Left renal pelvis (tissue), 4 donors: ENCODE results near the gene C4B. TPM values are rescaled to one million over a fixed set of nuclear protein-coding genes. Genes with fewer than 3 reads are reported as not detected.
"Not testable (repeated sequence)": the region's sequence is repeated elsewhere in the genome, so short reads cannot be mapped to it uniquely, and the experiment has no call there.

Experiments used
- DNase-seq, 4 donors: peaks; one replicate each; pipeline ENCODE4 v3.0.0-alpha.2; 2013; ENCODE audit warnings: low read depth in 4 of 4, low spot score in 3 of 4
- polyA plus RNA-seq, 4 donors: library from polyadenylated mRNA; unstranded; fragments of 120-200 nt; gene quantifications; one replicate each; pipeline ENCODE4 v1.2.1, GENCODE V29; 2013; ENCODE audit not compliant: insufficient read length in 4 of 4

Gene C4B
- polyA plus RNA-seq, 4 donors, result 10.3 to 27.3 (median 16.0) TPM

DNA sequence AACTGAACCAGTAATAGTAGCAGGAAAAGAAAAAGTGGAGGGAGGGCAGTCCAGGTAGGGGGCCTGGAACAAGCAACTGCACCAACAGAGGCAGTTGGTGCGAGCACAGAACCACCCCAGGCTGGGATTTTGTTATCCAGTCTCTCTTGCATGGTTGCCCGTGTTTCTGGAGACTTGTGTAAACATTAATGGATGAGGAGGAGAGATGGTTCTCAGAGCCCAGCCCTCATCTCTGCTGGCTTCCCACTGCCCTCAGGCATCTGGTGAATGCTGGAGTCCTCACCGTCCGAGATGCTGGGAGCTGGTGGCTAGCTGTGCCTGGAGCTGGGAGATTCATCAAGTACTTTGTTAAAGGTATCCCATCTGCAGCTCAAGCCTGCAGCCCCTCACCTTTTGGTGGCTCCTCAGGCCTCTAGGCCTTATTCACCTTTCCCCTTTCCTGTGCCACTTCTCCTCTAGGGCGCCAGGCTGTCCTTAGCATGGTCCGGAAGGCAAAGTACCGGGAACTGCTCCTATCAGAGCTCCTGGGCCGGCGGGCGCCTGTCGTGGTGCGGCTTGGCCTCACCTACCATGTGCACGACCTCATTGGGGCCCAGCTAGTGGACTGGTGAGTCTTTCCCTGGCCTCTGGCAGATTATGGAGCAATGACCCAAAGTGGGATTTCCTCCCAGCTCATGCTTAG lies 34.3 kb upstream of the C4B start:
- DNase-seq, result not testable (repeated sequence)

DNA sequence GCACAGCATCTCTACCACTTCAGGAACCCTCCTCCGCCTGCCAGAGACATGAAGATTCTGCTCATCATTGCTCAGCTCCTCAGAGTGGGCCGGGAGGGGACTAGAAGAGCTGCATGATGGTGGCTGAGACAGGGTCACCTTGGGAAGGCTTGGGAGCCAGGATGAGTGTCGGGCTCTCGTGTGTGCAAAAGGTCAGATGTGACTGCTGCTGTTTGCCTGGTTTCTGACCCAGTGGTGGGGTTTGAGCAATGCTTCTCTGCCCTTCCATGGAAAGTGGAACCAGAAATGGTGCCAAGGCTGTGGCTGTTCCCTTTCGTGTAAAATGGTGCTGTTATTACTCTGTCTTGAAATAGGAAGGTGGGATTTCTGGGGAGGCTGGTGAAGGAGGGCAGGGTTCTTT lies 33.6 kb upstream of the C4B start:
- not testable (repeated sequence) for DNase-seq

DNA sequence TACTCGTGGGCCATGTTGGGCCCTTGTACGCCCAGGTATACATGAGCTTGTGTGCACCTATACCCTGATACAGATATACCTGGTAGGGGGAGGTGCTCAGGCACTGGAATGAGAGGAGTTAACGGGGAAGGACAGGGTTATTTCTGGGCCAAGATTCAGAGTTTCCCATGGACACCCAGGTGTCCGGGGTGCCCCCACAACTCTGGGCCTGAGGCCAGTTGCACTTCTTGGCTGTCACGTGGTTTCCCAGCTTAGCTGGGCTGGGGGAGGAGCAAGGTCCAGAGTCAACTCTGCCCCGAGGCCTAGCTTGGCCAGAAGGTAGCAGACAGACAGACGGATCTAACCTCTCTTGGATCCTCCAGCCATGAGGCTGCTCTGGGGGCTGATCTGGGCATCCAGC lies 32.9 kb upstream of the C4B start, which contains the start of gene C4A:
Gene C4A, plus strand, starts transcription at position 314 of the 400 bp plus-strand sequence. Its CDS starts 51 bp downstream, at position 365.
- DNase-seq, result not testable (repeated sequence)

DNA sequence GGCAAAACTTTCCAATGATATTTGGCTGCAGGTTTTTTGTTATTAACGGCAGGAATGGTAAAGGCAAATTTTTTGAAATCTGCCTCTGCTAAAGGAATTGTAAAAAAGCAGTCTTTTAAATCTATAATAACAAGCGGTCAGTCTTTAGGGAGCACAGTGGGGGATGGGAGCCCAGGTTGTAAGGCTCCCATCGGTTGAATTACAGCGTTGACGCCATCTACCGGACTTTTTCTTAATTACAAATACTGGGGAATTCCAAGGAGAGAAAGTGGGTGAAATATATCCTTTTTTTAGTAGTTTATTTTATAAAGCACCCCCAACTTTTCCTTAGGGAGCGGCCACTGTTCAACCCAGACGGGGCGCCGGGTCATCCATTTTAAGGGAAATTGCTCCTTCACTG lies 25.2 kb upstream of the C4B start:
- DNase-seq, result not testable (repeated sequence)

DNA sequence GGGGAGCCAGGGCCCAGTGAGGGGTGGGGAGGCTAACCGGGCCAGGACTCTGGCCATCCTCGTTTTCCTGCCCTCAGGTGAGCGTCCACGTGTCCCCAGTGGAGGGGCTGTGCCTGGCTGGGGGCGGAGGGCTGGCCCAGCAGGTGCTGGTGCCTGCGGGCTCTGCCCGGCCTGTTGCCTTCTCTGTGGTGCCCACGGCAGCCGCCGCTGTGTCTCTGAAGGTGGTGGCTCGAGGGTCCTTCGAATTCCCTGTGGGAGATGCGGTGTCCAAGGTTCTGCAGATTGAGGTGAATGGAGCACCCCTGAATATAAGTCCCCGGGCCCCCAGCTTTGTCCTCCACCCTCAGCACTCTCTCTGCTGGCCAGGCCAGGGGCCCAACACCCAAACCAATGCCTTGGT lies 20.2 kb upstream of the C4B start:
- DNase-seq, result not testable (repeated sequence)

DNA sequence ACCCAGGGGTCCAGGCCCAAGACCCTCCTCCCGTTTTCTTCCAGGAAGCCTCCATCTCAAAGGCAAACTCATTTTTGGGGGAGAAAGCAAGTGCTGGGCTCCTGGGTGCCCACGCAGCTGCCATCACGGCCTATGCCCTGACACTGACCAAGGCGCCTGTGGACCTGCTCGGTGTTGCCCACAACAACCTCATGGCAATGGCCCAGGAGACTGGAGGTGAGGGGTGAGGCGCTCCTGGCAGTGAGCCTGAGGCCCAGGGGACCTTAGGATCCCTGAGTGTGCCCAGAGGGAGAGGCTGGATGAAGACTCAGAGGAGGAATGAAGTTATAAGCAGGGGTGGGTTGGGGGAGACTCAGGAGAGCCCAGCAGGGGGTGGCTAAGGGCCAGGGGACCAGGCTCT lies 18.2 kb upstream of the C4B start:
- DNase-seq, result not testable (repeated sequence)

DNA sequence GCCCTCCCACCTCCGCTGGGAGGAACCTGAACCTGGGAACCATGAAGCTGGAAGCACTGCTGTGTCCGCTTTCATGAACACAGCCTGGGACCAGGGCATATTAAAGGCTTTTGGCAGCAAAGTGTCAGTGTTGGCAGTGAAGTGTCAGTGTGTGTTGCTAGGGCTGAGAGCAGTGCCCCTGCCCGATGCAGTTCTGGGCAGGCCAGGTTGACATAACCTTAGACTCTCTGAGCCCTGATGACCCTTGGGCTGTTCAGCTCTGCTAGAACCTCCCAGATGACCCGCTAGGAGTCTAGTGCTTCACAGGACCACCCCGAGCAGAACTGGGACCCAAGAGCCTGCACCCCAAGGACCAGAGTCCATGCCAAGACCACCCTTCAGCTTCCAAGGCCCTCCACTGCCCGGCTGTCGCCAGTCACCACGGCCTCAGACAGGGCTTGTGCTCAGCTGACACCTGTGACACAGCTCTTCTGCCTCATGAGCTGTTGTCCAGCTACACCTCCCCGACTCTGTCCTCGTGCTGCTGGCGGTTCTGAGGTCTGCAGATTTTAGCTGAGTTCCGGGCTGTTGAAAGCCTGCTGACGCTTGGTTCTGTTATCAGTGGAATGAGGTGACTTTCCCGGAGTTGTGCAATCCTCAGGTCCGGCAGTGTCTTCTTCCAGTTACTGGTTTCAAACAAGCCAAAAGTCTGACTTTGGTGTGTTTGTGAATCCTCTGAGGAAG lies 11.9 kb upstream of the C4B start:
- DNase-seq, result not testable (repeated sequence)

DNA sequence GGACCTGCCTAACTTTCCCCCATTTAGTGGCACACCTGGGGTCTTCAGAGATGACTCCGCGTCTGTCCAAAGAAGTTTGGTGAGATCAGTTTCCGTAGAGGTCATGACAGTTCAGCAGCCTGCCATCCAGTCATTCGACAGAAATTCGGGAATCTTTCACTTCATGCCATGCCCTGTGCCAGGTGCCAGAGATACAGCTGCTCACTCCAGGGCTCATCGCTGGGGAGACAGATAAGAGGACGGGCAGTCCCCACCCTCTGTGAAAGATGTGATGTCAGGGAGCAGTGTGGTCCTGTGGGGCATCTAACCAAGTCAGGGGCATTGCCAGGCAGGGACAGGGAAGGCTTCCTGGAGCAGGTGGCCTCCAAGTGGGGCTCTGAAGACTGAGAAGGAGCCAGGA lies 11.3 kb upstream of the C4B start:
- DNase-seq, result not testable (repeated sequence)

DNA sequence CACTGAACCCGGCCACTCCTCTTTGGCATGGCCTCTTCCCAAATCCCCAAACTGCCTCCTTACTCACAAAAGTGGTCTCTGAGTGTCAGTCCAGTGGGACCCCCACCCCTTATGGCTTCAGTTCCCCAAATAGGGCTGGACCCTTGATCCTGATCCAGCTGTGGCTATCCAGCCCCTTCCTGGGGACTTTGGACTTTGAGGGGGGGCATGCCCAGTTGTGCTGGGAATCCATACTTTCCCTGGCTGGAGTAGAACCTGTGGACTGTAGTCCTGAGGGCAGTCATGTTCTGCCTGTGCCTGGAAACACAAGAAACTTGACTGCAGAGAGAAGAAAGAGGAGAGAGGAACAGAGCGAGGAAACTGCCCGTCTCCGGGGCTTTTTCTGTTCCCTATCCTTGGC lies 10.2 kb upstream of the C4B start:
- not testable (repeated sequence) for DNase-seq

DNA sequence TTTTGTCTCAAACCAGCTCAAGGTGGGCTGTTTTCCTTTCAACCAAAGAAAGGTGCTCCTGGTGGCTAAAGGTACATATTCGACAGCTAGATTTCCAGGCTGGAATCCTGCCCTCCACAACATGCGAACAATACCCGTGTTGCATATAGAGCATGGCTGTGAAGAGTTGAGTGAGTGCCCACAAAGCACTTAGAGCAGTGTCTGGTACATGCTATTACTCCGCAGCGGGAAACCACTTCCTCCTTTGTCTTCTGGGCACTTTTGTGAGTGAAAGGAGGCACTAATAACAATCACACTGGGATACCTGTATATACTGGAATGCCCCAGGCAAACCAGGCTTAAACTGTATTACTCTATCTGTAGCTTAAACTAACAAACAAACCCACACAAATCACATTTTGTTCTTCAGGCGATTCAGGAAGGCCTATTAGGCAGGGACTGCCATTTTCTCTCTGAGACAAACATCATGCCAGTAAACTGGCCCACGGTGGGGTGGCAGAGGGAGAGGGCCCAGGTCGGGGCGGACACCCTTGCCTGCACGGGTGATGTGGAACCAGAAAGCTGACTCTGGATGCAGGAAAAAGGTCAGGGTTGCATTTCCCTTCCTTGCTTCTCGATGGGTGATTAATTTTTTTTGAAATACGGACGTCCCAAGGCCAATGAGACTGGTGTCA lies 9.6 kb upstream of the C4B start:
- not testable (repeated sequence) for DNase-seq

DNA sequence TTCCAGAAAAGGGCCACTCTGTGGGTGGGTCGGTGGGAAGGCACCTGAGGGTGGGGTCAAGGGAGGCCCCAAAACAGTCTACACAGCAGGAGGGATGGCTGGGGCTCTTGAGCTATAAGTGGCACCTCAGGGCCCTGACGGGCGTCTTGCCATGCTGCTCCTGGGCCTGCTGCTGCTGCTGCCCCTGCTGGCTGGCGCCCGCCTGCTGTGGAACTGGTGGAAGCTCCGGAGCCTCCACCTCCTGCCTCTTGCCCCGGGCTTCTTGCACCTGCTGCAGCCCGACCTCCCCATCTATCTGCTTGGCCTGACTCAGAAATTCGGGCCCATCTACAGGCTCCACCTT lies 9.1 kb upstream of the C4B start:
- not testable (repeated sequence) for DNase-seq

DNA sequence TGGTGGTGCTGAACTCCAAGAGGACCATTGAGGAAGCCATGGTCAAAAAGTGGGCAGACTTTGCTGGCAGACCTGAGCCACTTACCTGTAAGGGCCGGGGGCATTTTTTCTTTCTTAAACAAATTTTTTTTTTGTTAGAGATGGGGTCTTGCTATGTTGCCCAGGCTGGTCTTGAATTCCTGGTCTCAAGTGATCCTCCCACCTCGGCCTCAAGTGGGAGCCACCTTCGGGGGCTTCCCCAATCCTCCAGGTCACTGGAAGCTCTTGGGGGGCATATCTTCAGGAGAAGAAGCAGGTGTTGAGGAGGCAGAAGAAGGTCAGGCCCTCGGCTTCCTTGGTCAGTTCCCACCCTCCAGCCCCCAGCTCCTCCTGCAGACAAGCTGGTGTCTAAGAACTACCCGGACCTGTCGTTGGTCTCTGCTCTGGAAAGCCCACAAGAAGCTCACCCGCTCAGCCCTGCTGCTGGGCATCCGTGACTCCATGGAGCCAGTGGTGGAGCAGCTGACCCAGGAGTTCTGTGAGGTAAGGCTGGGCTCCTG lies 8.5 kb upstream of the C4B start:
- DNase-seq, result not testable (repeated sequence)

DNA sequence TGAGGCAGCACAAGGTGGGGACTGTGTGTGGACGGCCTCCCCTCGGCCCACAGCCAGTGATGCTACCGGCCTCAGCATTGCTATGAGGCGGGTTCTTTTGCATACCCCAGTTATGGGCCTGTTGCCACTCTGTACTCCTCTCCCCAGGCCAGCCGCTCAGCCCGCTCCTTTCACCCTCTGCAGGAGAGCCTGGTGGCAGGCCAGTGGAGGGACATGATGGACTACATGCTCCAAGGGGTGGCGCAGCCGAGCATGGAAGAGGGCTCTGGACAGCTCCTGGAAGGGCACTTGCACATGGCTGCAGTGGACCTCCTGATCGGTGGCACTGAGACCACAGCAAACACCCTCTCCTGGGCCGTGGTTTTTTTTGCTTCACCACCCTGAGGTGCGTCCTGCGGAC lies 7.5 kb upstream of the C4B start:
- not testable (repeated sequence) for DNase-seq

DNA sequence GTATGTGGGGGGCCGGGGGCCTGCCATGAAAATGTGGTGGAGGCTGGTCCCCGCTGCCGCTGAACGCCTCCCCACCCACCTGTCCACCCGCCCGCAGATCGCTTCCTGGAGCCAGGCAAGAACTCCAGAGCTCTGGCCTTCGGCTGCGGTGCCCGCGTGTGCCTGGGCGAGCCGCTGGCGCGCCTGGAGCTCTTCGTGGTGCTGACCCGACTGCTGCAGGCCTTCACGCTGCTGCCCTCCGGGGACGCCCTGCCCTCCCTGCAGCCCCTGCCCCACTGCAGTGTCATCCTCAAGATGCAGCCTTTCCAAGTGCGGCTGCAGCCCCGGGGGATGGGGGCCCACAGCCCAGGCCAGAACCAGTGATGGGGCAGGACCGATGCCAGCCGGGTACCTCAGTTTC lies 6.6 kb upstream of the C4B start:
- not testable (repeated sequence) for DNase-seq

DNA sequence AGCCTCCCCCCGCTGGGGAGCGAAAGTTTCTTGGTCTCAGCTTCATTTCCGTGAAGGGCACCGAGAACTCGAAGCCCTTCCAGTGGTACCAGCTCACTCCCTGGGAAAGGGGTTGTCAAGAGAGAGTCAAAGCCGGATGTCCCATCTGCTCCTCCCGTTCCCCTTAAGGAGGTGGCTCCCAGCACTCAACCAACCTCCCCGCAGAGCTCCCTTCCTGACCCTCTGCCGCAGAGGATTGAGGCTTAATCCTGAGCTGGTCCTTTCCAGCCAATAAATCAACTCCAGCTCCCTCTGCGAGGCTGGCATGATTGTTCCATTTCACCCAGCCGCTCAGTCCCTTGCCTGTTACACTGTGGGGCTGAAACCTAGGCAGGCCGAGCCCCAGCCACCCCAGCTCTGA lies 6.0 kb upstream of the C4B start:
- DNase-seq, result not testable (repeated sequence)

DNA sequence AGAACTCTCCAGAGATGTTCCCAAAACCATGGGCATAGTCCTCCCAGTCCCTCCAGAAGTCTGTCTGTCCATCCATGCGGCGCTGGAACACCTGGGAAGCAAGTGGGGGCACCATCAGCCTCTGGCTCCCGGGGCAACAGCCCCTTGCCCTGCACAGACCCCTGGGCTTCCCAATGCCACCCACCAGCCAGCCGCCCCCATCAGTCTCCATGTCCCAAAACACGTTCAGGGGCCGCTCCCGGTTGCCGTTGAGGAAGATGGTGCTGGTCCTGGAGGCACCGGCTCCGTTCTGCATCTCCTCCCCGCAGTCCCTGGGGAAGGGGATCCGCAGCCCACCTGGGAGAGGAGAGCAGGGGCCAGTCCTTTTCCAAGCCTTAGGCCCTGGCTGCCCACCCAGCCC lies 5.1 kb upstream of the C4B start:
- not testable (repeated sequence) for DNase-seq

DNA sequence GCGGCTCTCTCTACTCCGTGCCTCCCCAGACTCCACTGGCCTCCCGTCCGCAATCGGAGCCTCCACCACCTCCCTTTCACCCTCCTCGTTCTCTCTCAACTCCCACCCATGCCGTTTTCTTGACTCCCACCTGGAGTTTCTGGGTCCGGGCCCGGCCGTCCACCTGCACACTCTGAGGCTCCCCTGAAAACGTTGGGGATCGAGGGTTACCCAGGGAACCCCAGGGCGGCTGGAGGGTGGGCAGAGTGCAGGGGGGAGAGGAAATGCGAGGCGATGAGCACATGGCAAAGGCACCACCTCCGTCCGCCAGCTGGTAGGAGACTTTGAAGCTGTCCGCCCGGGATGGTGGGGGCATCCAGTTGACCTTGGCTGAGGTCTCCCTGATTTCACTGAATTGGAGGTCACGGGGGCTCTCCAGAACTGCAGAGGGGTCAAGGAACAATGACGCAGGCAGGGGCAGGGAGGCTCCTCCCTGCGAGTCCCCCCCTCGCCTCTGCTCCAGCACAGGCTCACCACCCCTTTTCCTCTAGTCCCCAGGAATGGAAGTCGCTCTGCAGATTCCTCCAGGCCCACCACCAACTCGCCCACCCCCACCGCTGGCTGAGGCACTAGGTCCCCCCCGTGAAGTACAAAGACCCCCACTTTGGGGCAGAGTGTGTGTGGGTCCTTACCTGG lies 3.6 kb upstream of the C4B start:
- DNase-seq, result not testable (repeated sequence)

DNA sequence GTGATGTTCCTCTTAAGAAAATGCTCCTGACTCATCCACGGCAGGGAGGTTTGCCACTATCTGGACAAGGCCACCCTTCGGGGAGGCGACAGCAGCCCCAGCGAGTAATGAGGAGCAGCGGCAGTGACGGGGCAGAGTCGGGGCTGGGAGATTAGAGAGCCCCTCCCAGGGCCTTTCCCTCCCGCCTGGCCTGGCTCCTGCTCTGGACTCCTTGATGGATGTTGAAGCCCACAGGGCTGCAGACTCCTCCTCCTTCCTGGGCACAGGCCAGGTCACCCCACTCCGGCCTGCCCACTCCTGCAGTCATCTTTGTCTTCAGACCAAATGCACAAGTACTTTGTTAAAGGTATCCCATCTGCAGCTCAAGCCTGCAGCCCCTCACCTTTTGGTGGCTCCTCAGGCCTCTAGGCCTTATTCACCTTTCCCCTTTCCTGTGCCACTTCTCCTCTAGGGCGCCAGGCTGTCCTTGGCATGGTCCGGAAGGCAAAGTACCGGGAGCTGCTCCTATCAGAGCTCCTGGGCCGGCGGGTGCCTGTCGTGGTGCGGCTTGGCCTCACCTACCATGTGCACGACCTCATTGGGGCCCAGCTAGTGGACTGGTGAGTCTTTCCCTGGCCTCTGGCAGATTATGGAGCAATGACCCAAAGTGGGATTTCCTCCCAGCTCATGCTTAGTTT lies 1.5 kb upstream of the C4B start:
- not testable (repeated sequence) for DNase-seq

DNA sequence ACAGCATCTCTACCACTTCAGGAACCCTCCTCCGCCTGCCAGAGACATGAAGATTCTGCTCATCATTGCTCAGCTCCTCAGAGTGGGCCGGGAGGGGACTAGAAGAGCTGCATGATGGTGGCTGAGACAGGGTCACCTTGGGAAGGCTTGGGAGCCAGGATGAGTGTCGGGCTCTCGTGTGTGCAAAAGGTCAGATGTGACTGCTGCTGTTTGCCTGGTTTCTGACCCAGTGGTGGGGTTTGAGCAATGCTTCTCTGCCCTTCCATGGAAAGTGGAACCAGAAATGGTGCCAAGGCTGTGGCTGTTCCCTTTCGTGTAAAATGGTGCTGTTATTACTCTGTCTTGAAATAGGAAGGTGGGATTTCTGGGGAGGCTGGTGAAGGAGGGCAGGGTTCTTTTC lies 857 bp upstream of the C4B start:
- DNase-seq, result not testable (repeated sequence)

DNA sequence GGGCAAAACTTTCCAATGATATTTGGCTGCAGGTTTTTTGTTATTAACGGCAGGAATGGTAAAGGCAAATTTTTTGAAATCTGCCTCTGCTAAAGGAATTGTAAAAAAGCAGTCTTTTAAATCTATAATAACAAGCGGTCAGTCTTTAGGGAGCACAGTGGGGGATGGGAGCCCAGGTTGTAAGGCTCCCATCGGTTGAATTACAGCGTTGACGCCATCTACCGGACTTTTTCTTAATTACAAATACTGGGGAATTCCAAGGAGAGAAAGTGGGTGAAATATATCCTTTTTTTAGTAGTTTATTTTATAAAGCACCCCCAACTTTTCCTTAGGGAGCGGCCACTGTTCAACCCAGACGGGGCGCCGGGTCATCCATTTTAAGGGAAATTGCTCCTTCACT lies 7.5 kb downstream of the C4B start:
- DNase-seq, result not testable (repeated sequence)
